Tibial nerve (tissue), 4 donors: ENCODE data around the gene PRKG1. TPM values are rescaled to one million over a fixed set of nuclear protein-coding genes. Genes with fewer than 3 reads are reported as not detected.

ENCODE experiments used
- DNase-seq, 2 donors: peaks; one replicate each; pipeline ENCODE4 v3.0.0-alpha.2; 2019; ENCODE audit warnings: low spot score in 2 of 2
- H3K27ac ChIP-seq, 4 donors: fragments of 200-600 bp; sonication (generic) in 3 of 4; one replicate each; pipeline ENCODE4 v1.5.1; 2017 to 2019; ENCODE audit warnings: mild to moderate bottlenecking in 1 of 4
- H3K27me3 ChIP-seq, 2 donors: fragments of 200-600 bp; sonication (generic) in 1 of 2; one replicate each; pipeline versions ENCODE4 v1.5.1 to v1.6.0; 2017 to 2019
- H3K36me3 ChIP-seq, 3 donors: fragments of 200-600 bp; sonication (generic); one replicate each; pipeline ENCODE4 v1.5.1; 2018 to 2019
- H3K4me1 ChIP-seq, 4 donors: fragments of 200-600 bp; sonication (generic) in 3 of 4; one replicate each; pipeline ENCODE4 v1.5.1; 2017 to 2019
- H3K4me3 ChIP-seq, 4 donors: fragments of 200-600 bp; sonication (generic) in 3 of 4; one replicate each; pipeline ENCODE4 v1.5.1; 2017 to 2019; ENCODE audit warnings: mild to moderate bottlenecking in 1 of 4, moderate library complexity in 1 of 4
- H3K9me3 ChIP-seq, 4 donors: fragments of 200-600 bp; sonication (generic) in 3 of 4; one replicate each; pipeline ENCODE4 v1.5.1; 2017 to 2019
- CTCF ChIP-seq, 5 experiments: fragments of 200-600 bp in 3 of 5; fragments of 450-650 bp in 2 of 5; sonication (generic) in 3 of 5; IDR thresholded peaks; one replicate each; pipeline ENCODE4 v1.5.1; 2016 to 2019; ENCODE audit warnings: antibody characterized with exemption in 5 of 5, mild to moderate bottlenecking in 3 of 5, moderate library complexity in 2 of 5
- EP300 ChIP-seq, 2 donors: sonication (generic); formaldehyde crosslinking; IDR thresholded peaks; one replicate each; pipeline ENCODE4 v1.6.1; 2017; ENCODE audit warnings: antibody characterized with exemption in 2 of 2, mild to moderate bottlenecking in 1 of 2
- POLR2A ChIP-seq, 2 donors: fragments of 450-650 bp; IDR thresholded peaks; one replicate each; pipeline ENCODE4 v1.6.1; 2017; ENCODE audit warnings: antibody characterized with exemption in 2 of 2, mild to moderate bottlenecking in 2 of 2, moderate library complexity in 2 of 2
- WGBS, 2 donors: methylation state at CpG; one replicate each; pipeline ENCODE4 v1.1.5; 2018; 5-methylcytosine and 5-hydroxymethylcytosine counted together
- total RNA-seq, 4 donors: library from RNA; depleted of rRNA; stranded (reverse); fragments of >200 nt; gene quantifications; one replicate each; pipeline ENCODE4 v1.1.0, GENCODE V29; 2016

PRKG1 gene
- total RNA-seq, 4 donors from 2014 or later: 8.7 to 35.0 (median 14.8) TPM

DNA sequence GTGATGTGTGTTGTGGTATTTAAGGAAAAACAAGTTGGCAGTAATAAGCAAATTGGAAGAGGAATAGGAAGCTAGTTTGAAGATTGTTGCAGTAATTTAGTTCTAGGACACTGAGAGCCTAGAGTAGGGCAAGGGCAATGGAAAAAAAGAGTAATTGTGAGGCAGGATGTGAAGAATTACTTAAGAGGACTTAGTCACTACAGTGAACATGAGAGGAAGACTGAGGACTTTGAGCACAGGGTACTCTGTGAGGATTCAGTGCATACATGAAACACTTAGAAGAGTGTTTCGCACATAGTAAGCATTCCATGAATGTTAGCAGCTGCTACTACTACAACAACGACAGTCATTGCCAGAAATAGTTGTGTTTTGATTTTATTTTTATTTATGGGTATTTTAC, 1208.9 kb downstream of the PRKG1 start:
- no peak overlapping the region for H3K27ac ChIP-seq
- H3K4me1 ChIP-seq: no peaks in the 10 kb centered on the region
- no peak overlapping the region for H3K4me3 ChIP-seq
- no peak for DNase-seq
- no peaks in the 10 kb centered on the region for H3K9me3 ChIP-seq
- H3K36me3 ChIP-seq: no peaks in the 10 kb centered on the region
- no peaks in the 10 kb centered on the region for H3K27me3 ChIP-seq
- TF ChIP-seq EP300 (IDR thresholded peaks at IDR 0.05): no peak
- TF ChIP-seq CTCF (IDR thresholded peaks at IDR 0.05): no peak
- no peak for TF ChIP-seq POLR2A (IDR thresholded peaks at IDR 0.05)
- WGBS, 2 donors: 69 to 71% methylated on average over 2 of the region's 2 CpGs

GRCh38 chr10:52284416-52285013, 1210.2 kb downstream of the PRKG1 start:
- no peak overlapping the region for H3K27ac ChIP-seq
- no peaks in the 10 kb centered on the region for H3K9me3 ChIP-seq
- H3K4me1 ChIP-seq: no peaks in the 10 kb centered on the region
- TF ChIP-seq EP300 (IDR thresholded peaks at IDR 0.05): no peak
- TF ChIP-seq POLR2A (IDR thresholded peaks at IDR 0.05): no peak
- no peak for TF ChIP-seq CTCF (IDR thresholded peaks at IDR 0.05)
- 68 to 76% methylated on average over 2 of the region's 2 CpGs for WGBS, 2 donors
- no peaks in the 10 kb centered on the region for H3K27me3 ChIP-seq
- H3K36me3 ChIP-seq: no peaks in the 10 kb centered on the region
- DNase-seq: no peak
- no peak overlapping the region for H3K4me3 ChIP-seq

GRCh38 chr10:52287866-52288265, 1213.6 kb downstream of the PRKG1 start:
- Histone ChIP-seq H3K27ac (no peak overlapping the region), H3K27me3 (no peaks in the 10 kb centered on the region), H3K4me1 (no peaks in the 10 kb centered on the region), H3K4me3 (no peak overlapping the region), H3K9me3 (no peaks in the 10 kb centered on the region), H3K36me3 (no peaks in the 10 kb centered on the region)
- no peak for TF ChIP-seq CTCF (IDR thresholded peaks at IDR 0.05)
- TF ChIP-seq EP300 (IDR thresholded peaks at IDR 0.05): no peak
- TF ChIP-seq POLR2A (IDR thresholded peaks at IDR 0.05): no peak
- 91 to 93% methylated on average over 1 of the region's 1 CpG for WGBS, 2 donors
- no peak for DNase-seq

DNA sequence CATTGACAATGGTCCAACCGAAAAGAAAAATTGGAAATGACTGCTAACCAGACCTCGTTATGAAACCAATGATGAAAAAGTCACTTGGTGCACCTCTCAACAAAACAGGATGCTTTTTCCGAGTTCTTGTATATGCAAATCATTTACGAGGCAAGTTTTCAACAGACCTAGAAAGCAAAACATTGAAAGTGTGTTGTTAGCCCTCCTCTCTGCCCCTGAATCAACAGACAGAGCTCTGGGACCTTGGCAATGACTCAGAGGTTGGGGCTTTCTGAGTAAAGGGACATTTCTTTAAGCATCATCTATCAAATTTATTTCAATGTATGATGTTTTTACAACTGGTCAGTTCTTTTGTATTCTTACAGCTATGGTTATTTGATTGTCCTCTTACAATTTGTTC, 1223.5 kb downstream of the PRKG1 start:
- Histone ChIP-seq H3K27ac (no peak overlapping the region), H3K9me3 (no peaks in the 10 kb centered on the region), H3K27me3 (no peaks in the 10 kb centered on the region), H3K36me3 (no peaks in the 10 kb centered on the region), H3K4me1 (no peaks in the 10 kb centered on the region), H3K4me3 (no peak overlapping the region)
- 51 to 70% methylated on average over 4 of the region's 4 CpGs for WGBS, 2 donors
- DNase-seq: no peak
- TF ChIP-seq POLR2A (IDR thresholded peaks at IDR 0.05): no peak
- TF ChIP-seq EP300 (IDR thresholded peaks at IDR 0.05): no peak
- TF ChIP-seq CTCF (IDR thresholded peaks at IDR 0.05): no peak

GRCh38 chr10:52300599-52301277, 1226.5 kb downstream of the PRKG1 start:
- WGBS, 2 donors: 78 to 84% methylated on average over 4 of the region's 4 CpGs
- no peak overlapping the region for H3K4me3 ChIP-seq
- H3K27ac ChIP-seq: no peak overlapping the region
- H3K36me3 ChIP-seq: no peaks in the 10 kb centered on the region
- TF ChIP-seq POLR2A (IDR thresholded peaks at IDR 0.05) (no peak), CTCF (IDR thresholded peaks at IDR 0.05) (no peak), EP300 (IDR thresholded peaks at IDR 0.05) (no peak)
- DNase-seq: no peak
- no peaks in the 10 kb centered on the region for H3K27me3 ChIP-seq
- H3K4me1 ChIP-seq: no peaks in the 10 kb centered on the region
- no peaks in the 10 kb centered on the region for H3K9me3 ChIP-seq
